ENCODE results near the gene CD3E.

The CD3E gene

GRCh38 chr11:118289401-118289800 lies 15.1 kb upstream of the CD3E start:
- TF ChIP-seq CTCF (IDR thresholded peaks at IDR 0.05) = no peak
- TF ChIP-seq ZFX (IDR thresholded peaks at IDR 0.05; ENCODE audit: borderline replicate concordance) = no peak
- H3K27ac ChIP-seq = no peak overlapping the region

- TF ChIP-seq CTCF (IDR thresholded peaks at IDR 0.05) = peak; percentile 40
- no peak for TF ChIP-seq ZFX (IDR thresholded peaks at IDR 0.05; ENCODE audit: borderline replicate concordance)
- H3K27ac ChIP-seq = no peak overlapping the region
Measured at GRCh38 chr11:118290923-118291322, 13.6 kb upstream of the CD3E start.

GRCh38 chr11:118291477-118292135 lies 12.9 kb upstream of the CD3E start:
- H3K27ac ChIP-seq = no peak overlapping the region
- TF ChIP-seq ZFX (IDR thresholded peaks at IDR 0.05; ENCODE audit: borderline replicate concordance) (no peak), CTCF (IDR thresholded peaks at IDR 0.05) (no peak)

- TF ChIP-seq ZFX (IDR thresholded peaks at IDR 0.05; ENCODE audit: borderline replicate concordance) (no peak), CTCF (IDR thresholded peaks at IDR 0.05) (no peak)
Measured at GRCh38 chr11:118294053-118294452, 10.5 kb upstream of the CD3E start.

GRCh38 chr11:118295199-118295598 lies 9.3 kb upstream of the CD3E start:
- no peak overlapping the region for H3K27ac ChIP-seq

More at GRCh38 chr11:118294053-118294452, 10.5 kb upstream of the CD3E start:
- H3K27ac ChIP-seq = no peak overlapping the region

GRCh38 chr11:118295815-118296454 lies 8.6 kb upstream of the CD3E start:
- no peak overlapping the region for H3K27ac ChIP-seq
- TF ChIP-seq ZFX (IDR thresholded peaks at IDR 0.05; ENCODE audit: borderline replicate concordance) (no peak), CTCF (IDR thresholded peaks at IDR 0.05) (peak; percentile 81)

More at GRCh38 chr11:118295199-118295598, 9.3 kb upstream of the CD3E start:
- TF ChIP-seq ZFX (IDR thresholded peaks at IDR 0.05; ENCODE audit: borderline replicate concordance) = no peak
- TF ChIP-seq CTCF (IDR thresholded peaks at IDR 0.05) = no peak

- H3K27ac ChIP-seq = no peak overlapping the region
- no peak for TF ChIP-seq ZFX (IDR thresholded peaks at IDR 0.05; ENCODE audit: borderline replicate concordance)
- TF ChIP-seq CTCF (IDR thresholded peaks at IDR 0.05) = no peak
Measured at GRCh38 chr11:118301600-118302195, 2.8 kb upstream of the CD3E start.
